Stimulated activated CD8-positive, alpha-beta memory T cell treated with anti-CD3 and anti-CD28 coated beads, Interleukin-2, amount 100 ng/mL, for 48 hours (primary cell): Measurements from ENCODE around the gene EIF4B.

Experiments used
- DNase-seq, 2 donors: peaks; one replicate each; pipeline ENCODE4 v3.0.0-alpha.2; 2020; ENCODE audit warnings: low read depth in 2 of 2

Gene EIF4B

GRCh38 chr12:53057816-53058500 lies 51.7 kb downstream of the EIF4B start:
- DNase-seq, result no peak

- DNase-seq, result no peak
Observed at GRCh38 chr12:53058674-53059433, 52.6 kb downstream of the EIF4B start.

- no peak for DNase-seq
Observed at GRCh38 chr12:53059434-53060063, 53.3 kb downstream of the EIF4B start.

DNA sequence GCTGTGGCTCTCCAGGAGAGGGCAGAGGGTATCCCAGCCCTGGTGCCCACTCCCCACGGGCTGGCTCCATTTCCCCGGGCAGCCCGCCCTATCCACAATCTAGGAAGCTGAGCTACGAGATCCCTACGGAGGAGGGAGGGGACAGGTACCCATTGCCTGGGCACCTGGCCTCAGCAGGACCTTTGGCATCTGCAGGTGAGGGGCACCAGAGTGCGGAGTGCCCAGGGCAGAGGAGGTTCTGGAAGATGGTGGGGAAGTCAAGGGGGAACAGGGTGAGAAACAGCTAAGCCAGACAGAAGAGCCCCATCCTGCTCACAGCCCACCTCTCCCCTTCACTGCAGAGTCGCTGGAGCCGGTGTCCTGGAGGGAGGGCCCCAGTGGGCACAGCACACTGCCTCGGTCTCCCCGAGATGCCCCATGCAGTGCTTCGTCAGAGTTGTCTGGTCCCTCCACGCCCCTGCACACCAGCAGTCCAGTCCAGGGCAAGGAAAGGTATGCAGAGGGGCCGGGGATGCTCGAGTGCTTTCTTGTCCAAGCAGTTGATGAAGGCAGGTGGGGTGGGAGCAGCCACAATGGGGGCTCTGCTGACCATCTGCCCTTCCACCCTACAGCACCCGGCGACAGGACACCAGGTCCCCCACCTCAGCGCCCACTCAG lies 53.9 kb downstream of the EIF4B start:
- no peak for DNase-seq

DNA sequence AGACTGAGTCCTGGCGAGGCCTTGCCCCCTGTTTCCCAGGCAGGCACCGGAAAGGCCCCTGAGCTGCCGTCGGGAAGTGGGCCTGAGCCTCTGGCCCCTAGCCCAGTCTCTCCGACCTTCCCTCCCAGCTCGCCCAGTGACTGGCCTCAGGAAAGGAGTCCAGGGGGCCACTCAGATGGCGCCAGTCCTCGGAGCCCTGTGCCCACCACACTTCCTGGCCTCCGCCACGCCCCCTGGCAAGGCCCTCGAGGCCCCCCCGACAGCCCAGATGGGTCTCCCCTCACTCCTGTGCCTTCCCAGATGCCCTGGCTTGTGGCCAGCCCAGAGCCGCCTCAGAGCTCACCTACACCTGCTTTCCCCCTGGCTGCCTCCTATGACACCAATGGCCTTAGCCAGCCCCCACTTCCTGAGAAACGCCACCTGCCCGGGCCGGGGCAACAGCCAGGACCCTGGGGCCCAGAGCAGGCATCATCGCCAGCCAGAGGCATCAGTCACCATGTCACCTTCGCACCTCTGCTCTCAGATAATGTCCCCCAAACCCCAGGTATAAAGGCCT lies 54.5 kb downstream of the EIF4B start:
- DNase-seq, result no peak

GRCh38 chr12:53061404-53062010 lies 55.3 kb downstream of the EIF4B start:
- DNase-seq, result no peak

DNA sequence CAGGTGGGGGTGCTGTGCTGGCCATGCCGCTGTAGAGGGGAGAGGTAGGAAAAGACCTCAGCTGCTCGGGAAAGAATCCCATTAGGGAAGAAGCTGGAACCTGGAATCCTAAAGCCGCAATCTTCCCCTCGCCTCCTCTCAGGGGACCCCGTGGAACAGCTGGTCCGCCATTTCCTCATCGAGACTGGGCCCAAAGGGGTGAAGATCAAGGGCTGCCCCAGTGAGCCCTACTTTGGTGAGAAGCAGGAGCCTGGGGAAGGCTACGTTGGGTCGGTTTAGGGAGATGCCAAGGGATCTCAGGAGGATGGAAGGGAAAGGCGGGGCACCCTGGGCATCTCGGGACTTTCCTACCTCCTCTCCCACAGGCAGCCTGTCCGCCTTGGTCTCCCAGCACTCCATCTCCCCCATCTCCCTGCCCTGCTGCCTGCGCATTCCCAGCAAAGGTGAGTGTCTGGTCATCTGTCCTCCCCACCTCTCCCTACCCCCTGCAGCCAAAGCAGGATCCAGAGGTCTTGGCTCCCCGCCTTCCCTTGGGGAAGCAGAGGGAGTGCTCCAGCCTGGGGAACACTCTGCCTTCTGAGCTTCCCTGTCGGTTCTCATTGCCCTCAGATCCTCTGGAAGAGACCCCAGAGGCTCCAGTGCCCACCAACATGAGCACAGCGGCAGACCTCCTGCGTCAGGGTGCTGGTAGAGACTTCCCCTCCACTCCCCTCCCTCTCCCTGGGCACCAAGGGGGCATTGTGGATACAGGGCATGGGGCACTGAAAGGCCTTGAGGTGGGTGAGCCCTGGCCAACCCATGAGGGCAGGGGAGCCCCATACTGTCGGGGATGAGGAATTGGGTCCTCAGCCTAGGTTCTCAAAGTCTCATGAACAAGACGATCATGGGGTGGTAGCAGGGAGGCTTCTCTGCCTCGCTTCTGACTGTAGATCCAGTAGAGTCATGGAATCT lies 56.0 kb downstream of the EIF4B start:
- DNase-seq, result no peak

DNA sequence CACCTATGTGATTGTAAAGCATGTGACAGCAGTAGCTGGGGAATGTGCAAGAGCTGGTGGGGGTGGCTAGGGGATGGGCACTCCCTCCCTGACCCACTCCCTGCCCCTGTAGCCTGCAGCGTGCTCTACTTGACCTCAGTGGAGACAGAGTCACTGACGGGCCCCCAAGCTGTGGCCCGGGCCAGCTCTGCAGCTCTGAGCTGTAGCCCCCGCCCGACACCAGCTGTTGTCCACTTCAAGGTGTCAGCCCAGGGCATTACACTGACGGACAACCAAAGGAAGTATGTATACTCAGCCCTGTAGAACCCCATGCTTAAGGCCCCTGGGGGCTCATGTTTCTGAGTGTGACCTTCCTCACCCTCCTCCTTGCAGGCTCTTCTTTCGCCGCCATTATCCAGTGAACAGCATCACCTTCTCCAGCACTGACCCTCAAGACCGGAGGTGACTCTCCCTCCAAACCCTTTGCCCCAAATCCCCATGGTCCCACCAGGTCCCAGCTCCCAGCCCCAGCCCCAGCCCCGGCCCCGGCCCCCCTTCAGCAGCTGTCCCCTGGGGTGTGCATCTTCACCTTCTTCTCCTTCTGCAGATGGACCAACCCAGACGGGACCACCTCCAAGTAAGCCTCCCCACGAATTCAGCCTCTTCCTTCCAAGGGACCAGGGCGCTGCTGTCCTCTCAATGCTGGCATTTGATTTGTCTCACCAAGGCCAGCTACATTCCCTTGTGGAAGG lies 56.9 kb downstream of the EIF4B start:
- no peak for DNase-seq

DNA sequence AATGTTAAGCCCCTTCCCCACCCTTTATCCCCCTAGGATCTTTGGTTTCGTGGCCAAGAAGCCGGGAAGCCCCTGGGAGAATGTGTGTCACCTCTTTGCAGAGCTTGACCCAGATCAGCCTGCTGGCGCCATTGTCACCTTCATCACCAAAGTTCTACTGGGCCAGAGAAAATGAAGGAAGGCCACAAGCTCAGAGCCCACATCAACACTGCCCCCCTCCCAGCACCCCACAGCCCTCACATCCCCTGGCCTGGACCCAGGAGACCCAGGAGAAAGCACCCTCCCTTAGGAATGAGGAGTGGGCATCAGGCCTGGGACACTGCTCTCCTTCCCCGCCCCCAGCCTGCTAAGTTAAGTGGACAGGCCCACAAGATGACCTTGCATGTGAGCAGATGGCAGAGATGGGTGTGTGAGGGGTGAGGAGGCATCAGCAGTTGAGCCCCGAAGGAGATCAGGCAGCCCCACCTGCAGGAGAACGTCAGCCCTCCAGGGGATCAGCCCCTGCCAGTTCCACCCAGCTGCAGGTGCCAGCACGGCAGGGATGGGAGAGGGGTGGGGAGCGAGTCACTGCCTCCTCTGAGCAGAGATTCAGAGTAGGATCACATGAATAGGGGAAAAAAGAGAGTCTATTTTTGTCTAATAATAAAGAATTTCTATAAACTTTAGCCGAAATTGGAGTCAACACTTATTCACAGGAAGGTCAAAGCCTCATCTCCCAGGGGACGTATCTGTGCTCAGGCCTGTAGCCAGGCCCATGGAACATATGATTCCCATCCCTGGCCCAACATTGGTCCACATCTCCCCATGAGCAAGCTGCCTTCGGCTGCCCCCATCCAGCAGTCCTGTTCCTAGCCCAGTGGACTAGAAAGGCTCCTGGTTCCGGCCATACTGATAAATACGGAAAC lies 57.7 kb downstream of the EIF4B start:
- DNase-seq, result no peak

GRCh38 chr12:53064613-53065436 lies 58.6 kb downstream of the EIF4B start:
- no peak for DNase-seq

DNA sequence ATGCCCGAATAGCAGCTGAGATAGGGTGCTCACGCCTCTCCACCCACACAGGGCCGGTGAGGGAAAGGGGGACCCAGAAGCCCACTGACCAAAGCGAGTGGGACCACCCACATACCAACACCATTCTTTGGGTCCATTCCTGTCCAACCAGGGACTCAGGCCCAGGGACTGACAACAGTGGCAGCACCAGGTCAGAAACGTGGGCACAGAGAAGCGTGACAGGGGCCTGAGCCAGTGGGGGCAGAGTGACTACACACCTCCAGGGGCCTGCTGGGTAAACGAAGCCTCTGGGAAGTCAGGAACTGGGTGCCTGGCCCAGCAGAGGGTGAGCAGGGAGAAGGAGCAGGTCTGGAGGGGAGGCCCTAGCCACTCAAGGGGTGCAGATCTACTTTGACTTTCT lies 59.2 kb downstream of the EIF4B start:
- DNase-seq, result no peak

GRCh38 chr12:53065975-53066931 lies 60.0 kb downstream of the EIF4B start:
- peak; percentile 44 to 62 for DNase-seq

DNA sequence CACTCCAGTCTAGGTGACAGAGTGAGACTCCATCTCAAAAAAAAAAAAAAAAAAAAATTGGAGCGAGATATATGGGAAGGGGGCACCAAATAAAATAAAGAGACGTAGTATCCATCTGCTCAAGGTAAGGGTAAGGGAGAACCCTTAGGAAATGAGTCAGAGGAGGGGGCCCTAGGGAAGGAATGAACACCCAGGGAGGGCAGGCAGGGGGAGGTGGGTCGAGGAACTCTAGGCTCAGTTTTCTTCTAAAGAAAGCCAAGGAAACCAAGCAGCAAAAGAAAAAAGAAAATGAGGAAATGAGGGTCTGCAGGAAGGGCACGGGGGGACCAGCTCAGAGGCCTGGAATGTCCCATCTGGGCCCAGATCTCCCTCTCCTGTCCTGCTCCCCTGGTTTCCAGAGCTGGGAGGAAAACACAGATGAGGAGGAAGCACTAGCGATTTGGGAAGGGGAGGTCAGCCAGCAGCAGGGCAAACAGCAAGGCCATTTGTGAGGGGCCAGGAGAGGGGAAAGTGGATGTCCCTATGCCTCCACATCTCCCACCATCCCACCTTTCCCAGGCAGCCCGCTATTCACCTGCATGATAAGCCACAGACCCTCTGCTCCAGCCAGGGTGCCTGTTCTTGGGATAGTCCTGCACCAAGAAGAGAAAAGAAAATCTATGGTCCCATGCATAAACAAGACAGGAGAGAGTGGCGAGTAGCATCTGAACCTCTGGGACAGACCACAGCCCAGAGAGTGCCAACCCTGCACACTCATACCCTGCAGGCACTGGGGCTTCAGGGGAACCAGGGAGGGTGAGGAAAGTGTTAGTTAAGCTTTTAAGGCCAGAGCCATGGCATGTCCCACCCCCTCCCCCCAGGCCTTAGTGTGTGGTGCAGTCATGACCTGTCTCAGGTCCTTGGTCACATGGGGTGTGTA lies 61.1 kb downstream of the EIF4B start:
- no peak for DNase-seq

DNA sequence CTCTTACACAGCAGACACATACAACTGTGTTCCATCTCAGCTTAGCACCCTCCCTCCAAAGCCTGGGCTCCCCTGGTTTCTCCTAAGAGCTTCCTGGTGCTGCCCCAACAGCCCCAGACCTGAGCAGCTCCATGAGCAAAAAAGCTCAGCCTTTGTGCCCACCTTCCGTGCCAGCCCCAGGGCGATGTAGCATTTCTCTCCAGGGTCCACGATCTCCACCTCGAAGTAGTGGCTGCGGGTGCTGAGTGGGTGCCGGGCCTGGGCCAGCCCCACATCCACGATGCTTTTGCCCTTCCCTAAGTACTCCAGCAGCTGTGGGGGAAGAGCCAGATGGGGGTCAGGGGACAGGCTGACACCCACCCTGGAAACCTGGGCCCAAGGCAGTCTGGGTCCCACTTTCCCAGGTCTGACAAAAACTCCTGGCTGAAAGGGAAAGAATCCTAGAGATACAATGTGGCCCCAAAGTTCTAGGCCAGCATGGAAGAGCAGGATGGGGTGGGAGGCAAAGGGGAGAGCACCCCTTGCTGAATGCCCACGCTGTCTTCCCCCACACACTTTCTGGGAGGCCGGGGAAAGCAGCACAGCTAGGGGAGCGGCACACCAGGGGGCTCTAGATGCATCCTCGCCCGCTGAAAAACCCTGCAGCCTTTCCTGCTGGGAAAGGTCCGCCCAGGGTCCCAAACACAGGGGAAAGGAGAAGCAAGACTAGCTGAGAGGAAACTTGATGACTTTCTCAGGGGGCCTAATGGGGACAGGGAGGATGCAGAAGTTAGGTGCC lies 61.9 kb downstream of the EIF4B start:
- DNase-seq, result no peak
